22Rv1 (cell line): ENCODE measurements around the gene RFPL4AL1.

Experiments used
- CTCF ChIP-seq: fragments of 450-650 bp; IDR thresholded peaks from 2 replicates; pipeline ENCODE4 v1.5.1; 2017; ENCODE audit warnings: mild to moderate bottlenecking
- ZFX ChIP-seq: fragments of 450-650 bp; IDR thresholded peaks from 2 replicates; pipeline ENCODE4 v1.6.1; 2017; ENCODE audit warnings: antibody characterized with exemption, borderline replicate concordance

DNA sequence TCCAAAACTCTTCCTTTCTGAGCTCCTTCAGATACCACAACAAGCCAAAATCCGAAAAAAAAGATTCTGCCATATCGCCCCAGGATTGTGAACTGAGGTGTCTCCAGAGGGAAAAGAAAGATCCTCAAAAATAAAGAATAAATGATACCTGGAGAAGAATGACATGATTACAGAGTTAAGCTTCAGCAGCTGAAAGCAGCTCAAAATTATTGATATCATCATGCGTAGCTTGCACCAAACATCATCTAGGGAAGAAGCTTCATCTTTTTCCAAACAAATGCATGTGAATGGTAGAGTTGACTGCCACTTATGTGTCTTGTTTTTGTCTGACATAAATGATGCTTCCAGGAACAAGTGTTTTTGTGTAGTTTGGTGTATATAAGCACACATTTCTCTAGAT, 30.6 kb upstream of the RFPL4AL1 start, which contains the start of gene NLRP9:
- no peak for TF ChIP-seq CTCF
- TF ChIP-seq ZFX = no peak
